Measurements from ENCODE around the gene CD99. TPM values are rescaled to one million over a fixed set of nuclear protein-coding genes. Genes with fewer than 3 reads are reported as not detected.
A peak's percentile ranks its signal among the peaks of the same experiment; 100 is the strongest.

The CD99 gene
- 362 and 407 TPM in 2 replicates for total RNA-seq (2022)
- Bru-seq, nascent RNA, result percentile 86 among the genes with signal in this experiment
- BruChase-seq, experiment 1, labeled RNA remaining after a 2-hour chase, result percentile 84 among the genes with signal in this experiment
- BruChase-seq, experiment 2, labeled RNA remaining after a 6-hour chase, result percentile 86 among the genes with signal in this experiment
- long read RNA-seq, transcript CD99-212 (10 exons, 1,089 nt), result minor isoform, 32 of 619 reads
- long read RNA-seq, transcript CD99-208 (9 exons, 842 nt), result minor isoform, 10 of 619 reads
- long read RNA-seq, transcript CD99-205 (10 exons, 1,291 nt), result major isoform, 517 of 619 reads
- long read RNA-seq, transcript CD99-204 (9 exons, 892 nt), result minor isoform, 5 of 619 reads
- long read RNA-seq, partial matches to known transcripts, result 40 of 619 reads
- long read RNA-seq, other reads (novel, unspliced or antisense), result 15 of 619 reads

- H3K4me1 Mint-ChIP-seq (ENCODE audit: low read depth, unreplicated experiment), result peaks cover 28% of the 10 kb centered on the region
- peaks cover 37% of the 10 kb centered on the region for H3K36me3 Mint-ChIP-seq (ENCODE audit: insufficient read depth, unreplicated experiment)
- Histone ChIP-seq H3K9me3 (no peaks in the 10 kb centered on the region), H3K4me3 (ENCODE audit: low read depth, low read length) (peak within 1 kb of the TSS; percentile 94), H3K4me1 (peaks cover 22% of the 10 kb centered on the region), H3K27me3 (replicated peaks; ENCODE audit: control insufficient read depth, insufficient read depth, low read length) (no peaks in the 10 kb centered on the region), H3K36me3 (ENCODE audit: control insufficient read depth, insufficient read depth, low read length) (no peaks in the 10 kb centered on the region)
- no peaks in the 10 kb centered on the region for H3K9me3 Mint-ChIP-seq (ENCODE audit: unreplicated experiment)
- CTCF ChIA-PET, result no interaction called here
- no peak for TF ChIP-seq CTCF (IDR thresholded peaks at IDR 0.05; ENCODE audit: insufficient read depth in 1 of 2, low read depth in 1 of 2, low read length in 1 of 2, severe bottlenecking in 1 of 2, unreplicated experiment in 1 of 2)
- intact Hi-C loops (cut with micrococcal nuclease; ENCODE audit: unreplicated experiment), result loop anchor here (1.0 to 2.0 kb wide), 4 partner anchors 15 to 77 kb away; no protein-coding TSS in a partner anchor
- no TSS peak for BruUV-seq (replicated peaks)
- H3K27me3 Mint-ChIP-seq (ENCODE audit: insufficient read depth, unreplicated experiment), result no peaks in the 10 kb centered on the region
- H3K27ac Mint-ChIP-seq (ENCODE audit: unreplicated experiment), result peak within 1 kb of the TSS; percentile 89
- H3K4me3 Mint-ChIP-seq (ENCODE audit: unreplicated experiment), result peak within 1 kb of the TSS; percentile 76
- POLR2A ChIA-PET, result no interaction called here
- peak; percentile 95 to 96 for DNase-seq
These were observed at the start of gene CD99 for GRCh38 chrX:2690856-2691542. Gene CD99 (plus strand): TSS chrX:2691295. CDS start chrX:2691361, 66 bp downstream.

- no peak overlapping the region for H3K4me3 Mint-ChIP-seq (ENCODE audit: unreplicated experiment)
- H3K9me3 Mint-ChIP-seq (ENCODE audit: unreplicated experiment), result no peaks in the 10 kb centered on the region
These were observed 48.9 kb upstream of the CD99 start for GRCh38 chrX:2642146-2642545.

More at GRCh38 chrX:2642146-2642545, 48.9 kb upstream of the CD99 start:
- intact Hi-C loops (cut with micrococcal nuclease; ENCODE audit: unreplicated experiment), result no loop called here
- no peaks in the 10 kb centered on the region for H3K27me3 ChIP-seq (replicated peaks; ENCODE audit: control insufficient read depth, insufficient read depth, low read length)
- no peaks in the 10 kb centered on the region for H3K27me3 Mint-ChIP-seq (ENCODE audit: insufficient read depth, unreplicated experiment)
- ChIA-PET POLR2A (no interaction called here), CTCF (no interaction called here)
- BruUV-seq (replicated peaks), result no TSS peak
- H3K36me3 ChIP-seq (ENCODE audit: control insufficient read depth, insufficient read depth, low read length), result peaks cover 2% of the 10 kb centered on the region; the same call in 1 of the 2 replicates
- no peak overlapping the region for H3K27ac Mint-ChIP-seq (ENCODE audit: unreplicated experiment)
- TF ChIP-seq CTCF (IDR thresholded peaks at IDR 0.05; ENCODE audit: insufficient read depth in 1 of 2, low read depth in 1 of 2, low read length in 1 of 2, severe bottlenecking in 1 of 2, unreplicated experiment in 1 of 2), result no peak
- H3K36me3 Mint-ChIP-seq (ENCODE audit: insufficient read depth, unreplicated experiment), result peaks cover 35% of the 10 kb centered on the region
- no peaks in the 10 kb centered on the region for H3K9me3 ChIP-seq
- no peaks in the 10 kb centered on the region for H3K4me1 ChIP-seq
- H3K4me1 Mint-ChIP-seq (ENCODE audit: low read depth, unreplicated experiment), result no peaks in the 10 kb centered on the region
- DNase-seq, result no peak
- H3K4me3 ChIP-seq (ENCODE audit: low read depth, low read length), result no peak overlapping the region
